Measurements from ENCODE around the gene HNRNPL. TPM values are rescaled to one million over a fixed set of nuclear protein-coding genes. Genes with fewer than 3 reads are reported as not detected.
"Not testable (repeated sequence)": the region's sequence is repeated elsewhere in the genome, so short reads cannot be mapped to it uniquely, and the experiment has no call there.

Gene HNRNPL
- polyA plus RNA-seq, 1 donor from 2014 or later = 78.9 TPM

- no peaks in the 10 kb centered on the region for H3K36me3 Mint-ChIP-seq
- H3K4me1 Mint-ChIP-seq = peaks cover 29 to 39% (median 34%) of the 10 kb centered on the region in 3 donors
- H3K4me3 Mint-ChIP-seq = peak overlapping the region; percentile 1 to 87 (median 54)
- peak overlapping the region; percentile 87 to 93 (median 91) for H3K27ac Mint-ChIP-seq
- peaks cover 3% of the 10 kb centered on the region for H3K27me3 Mint-ChIP-seq
- H3K9me3 Mint-ChIP-seq = no peaks in the 10 kb centered on the region
These were observed 7.0 kb upstream of the HNRNPL start for GRCh38 chr19:38856813-38857212.

- not testable (repeated sequence) for H3K9me3 Mint-ChIP-seq, H3K27me3 Mint-ChIP-seq, H3K36me3 Mint-ChIP-seq
- Mint-ChIP-seq H3K4me1 (peaks cover 30 to 37% (median 31%) of the 10 kb centered on the region in 3 donors), H3K4me3 (peak overlapping the region in 1 of 4 donors; percentile 52), H3K27ac (peak overlapping the region in 1 of 3 donors; percentile 87)
These were observed 6.0 kb upstream of the HNRNPL start for GRCh38 chr19:38855751-38856150.

- peaks cover 28 to 35% (median 29%) of the 10 kb centered on the region in 3 donors for H3K4me1 Mint-ChIP-seq
- peak overlapping the region in 1 of 3 donors; percentile 92 for H3K27ac Mint-ChIP-seq
- H3K9me3 Mint-ChIP-seq, H3K36me3 Mint-ChIP-seq, H3K27me3 Mint-ChIP-seq: not testable (repeated sequence)
- peak overlapping the region in 3 of 4 donors; percentile 28 to 48 (median 32) for H3K4me3 Mint-ChIP-seq
These were observed 5.2 kb upstream of the HNRNPL start for GRCh38 chr19:38854961-38855360.

GRCh38 chr19:38853214-38853613 is 3.4 kb upstream of the HNRNPL start:
- peaks cover 23 to 36% (median 32%) of the 10 kb centered on the region in 3 donors for H3K4me1 Mint-ChIP-seq
- H3K27me3 Mint-ChIP-seq = peaks cover 2% of the 10 kb centered on the region
- H3K36me3 Mint-ChIP-seq = peaks cover 2% of the 10 kb centered on the region
- H3K4me3 Mint-ChIP-seq = peak overlapping the region; percentile 73 to 99 (median 98)
- H3K27ac Mint-ChIP-seq = peak overlapping the region; percentile 92 to 99 (median 98)
- no peaks in the 10 kb centered on the region for H3K9me3 Mint-ChIP-seq

GRCh38 chr19:38852231-38853044 is 2.7 kb upstream of the HNRNPL start:
- H3K36me3 Mint-ChIP-seq = peaks cover 2% of the 10 kb centered on the region
- H3K27me3 Mint-ChIP-seq = peaks cover 2% of the 10 kb centered on the region
- no peaks in the 10 kb centered on the region for H3K9me3 Mint-ChIP-seq
- peaks cover 20 to 35% (median 31%) of the 10 kb centered on the region in 3 donors for H3K4me1 Mint-ChIP-seq
- H3K27ac Mint-ChIP-seq = peak overlapping the region; percentile 92 to 99 (median 98)
- H3K4me3 Mint-ChIP-seq = peak overlapping the region; percentile 73 to 99 (median 98)

- H3K4me1 Mint-ChIP-seq = peaks cover 13 to 34% (median 26%) of the 10 kb centered on the region in 3 donors
- H3K27ac Mint-ChIP-seq = peak overlapping the region; percentile 88 to 100 (median 99)
- H3K27me3 Mint-ChIP-seq = peaks cover 2% of the 10 kb centered on the region
- H3K36me3 Mint-ChIP-seq = peaks cover 2% of the 10 kb centered on the region
- H3K9me3 Mint-ChIP-seq = no peaks in the 10 kb centered on the region
- H3K4me3 Mint-ChIP-seq = peak overlapping the region; percentile 73 to 99 (median 96)
These were observed 1.9 kb upstream of the HNRNPL start for GRCh38 chr19:38851622-38852230.

- H3K4me3 Mint-ChIP-seq = peak overlapping the region; percentile 73 to 98 (median 94)
- peak overlapping the region; percentile 88 to 100 (median 99) for H3K27ac Mint-ChIP-seq
- H3K36me3 Mint-ChIP-seq = peaks cover 2% of the 10 kb centered on the region
- H3K4me1 Mint-ChIP-seq = peaks cover 8 to 30% (median 27%) of the 10 kb centered on the region in 3 donors
- H3K9me3 Mint-ChIP-seq = no peaks in the 10 kb centered on the region
- H3K27me3 Mint-ChIP-seq = peaks cover 2% of the 10 kb centered on the region
These were observed 1.3 kb upstream of the HNRNPL start for GRCh38 chr19:38850976-38851621.

GRCh38 chr19:38850436-38850975 is 720 bp upstream of the HNRNPL start:
- Mint-ChIP-seq H3K4me1 (peaks cover 8 to 35% (median 32%) of the 10 kb centered on the region in 3 donors), H3K27ac (peak overlapping the region; percentile 88 to 100 (median 99)), H3K9me3 (no peaks in the 10 kb centered on the region), H3K27me3 (peaks cover 2% of the 10 kb centered on the region), H3K36me3 (peaks cover 2% of the 10 kb centered on the region), H3K4me3 (peak overlapping the region; percentile 73 to 98 (median 94))

GRCh38 chr19:38849147-38849859 is 483 bp downstream of the HNRNPL start:
- peak overlapping the region; percentile 73 to 98 (median 94) for H3K4me3 Mint-ChIP-seq
- H3K4me1 Mint-ChIP-seq = peaks cover 12 to 40% (median 36%) of the 10 kb centered on the region in 3 donors
- peak overlapping the region; percentile 88 to 100 (median 97) for H3K27ac Mint-ChIP-seq
- peaks cover 3% of the 10 kb centered on the region for H3K36me3 Mint-ChIP-seq
- peaks cover 2% of the 10 kb centered on the region for H3K27me3 Mint-ChIP-seq
- H3K9me3 Mint-ChIP-seq = no peaks in the 10 kb centered on the region

GRCh38 chr19:38848299-38849146 is 1.3 kb downstream of the HNRNPL start:
- peak overlapping the region; percentile 88 to 100 (median 97) for H3K27ac Mint-ChIP-seq
- peaks cover 18 to 45% (median 40%) of the 10 kb centered on the region in 3 donors for H3K4me1 Mint-ChIP-seq
- H3K36me3 Mint-ChIP-seq = peaks cover 6% of the 10 kb centered on the region
- no peaks in the 10 kb centered on the region for H3K9me3 Mint-ChIP-seq
- peaks cover 2% of the 10 kb centered on the region for H3K27me3 Mint-ChIP-seq
- H3K4me3 Mint-ChIP-seq = peak overlapping the region; percentile 73 to 98 (median 94)

- Mint-ChIP-seq H3K27me3 (peaks cover 2% of the 10 kb centered on the region), H3K4me3 (peak overlapping the region in 1 of 4 donors; percentile 10), H3K9me3 (no peaks in the 10 kb centered on the region), H3K4me1 (peaks cover 20 to 55% (median 43%) of the 10 kb centered on the region in 3 donors), H3K27ac (peak overlapping the region in 2 of 3 donors; percentile 46 to 57), H3K36me3 (peaks cover 10% of the 10 kb centered on the region)
These were observed 3.7 kb downstream of the HNRNPL start for GRCh38 chr19:38846097-38846496.

- H3K4me1 Mint-ChIP-seq = peaks cover 20 to 56% (median 41%) of the 10 kb centered on the region in 3 donors
- H3K27ac Mint-ChIP-seq = peak overlapping the region in 2 of 3 donors; percentile 46 to 57
- peaks cover 2% of the 10 kb centered on the region for H3K27me3 Mint-ChIP-seq
- peak overlapping the region in 1 of 4 donors; percentile 63 for H3K4me3 Mint-ChIP-seq
- H3K36me3 Mint-ChIP-seq = peaks cover 10% of the 10 kb centered on the region
- no peaks in the 10 kb centered on the region for H3K9me3 Mint-ChIP-seq
These were observed 4.3 kb downstream of the HNRNPL start for GRCh38 chr19:38845374-38846024.

Data from IgD-negative memory B cell (primary cell).